ENCODE measurements around the gene NCAPH2.

DNA sequence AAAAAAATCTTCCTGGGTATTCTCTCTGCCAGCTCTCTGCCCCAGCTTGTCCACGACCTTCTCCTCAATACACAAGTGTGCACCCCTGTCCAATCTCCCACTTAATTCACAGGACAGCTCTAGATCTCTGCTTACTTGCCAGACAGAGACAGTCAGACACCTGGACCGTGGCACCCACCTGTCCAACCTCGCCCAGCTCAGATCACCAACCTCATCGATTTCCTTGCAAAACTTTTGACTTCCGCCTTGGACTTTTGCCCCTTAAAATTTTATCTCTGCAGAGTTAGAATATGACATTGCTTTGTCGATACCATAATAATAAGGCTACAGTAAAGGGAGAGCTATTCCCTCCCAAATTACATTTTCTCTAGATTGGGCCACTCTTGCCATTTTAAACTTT is 10.9 kb upstream of the NCAPH2 start:
- TF ChIP-seq, protein P1, sequence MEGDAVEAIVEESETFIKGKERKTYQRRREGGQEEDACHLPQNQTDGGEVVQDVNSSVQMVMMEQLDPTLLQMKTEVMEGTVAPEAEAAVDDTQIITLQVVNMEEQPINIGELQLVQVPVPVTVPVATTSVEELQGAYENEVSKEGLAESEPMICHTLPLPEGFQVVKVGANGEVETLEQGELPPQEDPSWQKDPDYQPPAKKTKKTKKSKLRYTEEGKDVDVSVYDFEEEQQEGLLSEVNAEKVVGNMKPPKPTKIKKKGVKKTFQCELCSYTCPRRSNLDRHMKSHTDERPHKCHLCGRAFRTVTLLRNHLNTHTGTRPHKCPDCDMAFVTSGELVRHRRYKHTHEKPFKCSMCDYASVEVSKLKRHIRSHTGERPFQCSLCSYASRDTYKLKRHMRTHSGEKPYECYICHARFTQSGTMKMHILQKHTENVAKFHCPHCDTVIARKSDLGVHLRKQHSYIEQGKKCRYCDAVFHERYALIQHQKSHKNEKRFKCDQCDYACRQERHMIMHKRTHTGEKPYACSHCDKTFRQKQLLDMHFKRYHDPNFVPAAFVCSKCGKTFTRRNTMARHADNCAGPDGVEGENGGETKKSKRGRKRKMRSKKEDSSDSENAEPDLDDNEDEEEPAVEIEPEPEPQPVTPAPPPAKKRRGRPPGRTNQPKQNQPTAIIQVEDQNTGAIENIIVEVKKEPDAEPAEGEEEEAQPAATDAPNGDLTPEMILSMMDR (IDR thresholded peaks at IDR 0.05) = no peak
- no peak for TF ChIP-seq ZFX (IDR thresholded peaks at IDR 0.05; ENCODE audit: borderline replicate concordance)
